GM21737 (cell line): ENCODE results near the gene SLMAP.
"Not testable (repeated sequence)": the region's sequence is repeated elsewhere in the genome, so short reads cannot be mapped to it uniquely, and the experiment has no call there.

Experiments used
- ATAC-seq: cut with Tn5 transposase; IDR thresholded peaks from one replicate; pipeline ENCODE4 v1.9.1; 2021; ENCODE audit warnings: mild to moderate bottlenecking, moderate library complexity; ENCODE audit not compliant: unreplicated experiment

SLMAP gene

DNA sequence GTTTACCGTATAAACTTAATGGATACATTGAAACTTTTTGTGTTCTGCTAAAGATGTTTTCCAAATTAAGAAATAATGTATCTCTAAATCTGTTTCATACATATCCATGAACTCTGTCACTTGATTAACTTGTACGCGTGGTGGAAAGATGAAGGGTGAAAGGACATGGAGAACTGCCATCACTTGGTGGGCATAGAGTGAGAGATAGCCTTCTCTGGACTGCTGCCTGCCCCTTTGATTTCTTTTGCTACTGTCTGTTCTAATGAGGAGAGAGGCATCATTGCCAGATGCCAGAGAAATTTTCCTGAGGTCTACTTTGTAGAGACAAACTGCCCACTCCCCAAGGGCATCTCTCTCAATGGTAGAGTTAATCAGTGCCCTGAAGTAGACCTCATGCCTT, 120.5 kb downstream of the SLMAP start:
- ATAC-seq = no peak

DNA sequence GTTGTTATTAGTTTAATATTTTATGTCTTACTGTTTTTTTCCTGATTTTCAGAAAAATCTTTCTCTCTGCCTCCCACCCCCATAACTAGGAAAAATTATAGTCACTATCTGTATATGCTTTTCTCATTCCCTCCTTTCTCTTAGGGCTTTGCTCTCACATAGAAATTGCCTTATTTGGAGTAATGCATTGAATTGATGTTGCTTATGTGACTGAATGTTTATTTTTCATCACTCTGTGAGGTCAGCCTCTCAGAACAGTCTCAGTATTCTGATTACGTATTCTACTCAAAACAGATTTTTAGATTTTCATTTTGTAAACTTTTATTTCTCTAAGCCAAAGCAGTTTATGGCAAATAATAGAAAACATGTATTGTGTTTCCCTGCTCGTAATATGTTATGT, 121.0 kb downstream of the SLMAP start:
- ATAC-seq = no peak

GRCh38 chr3:57884436-57884835, 128.3 kb downstream of the SLMAP start:
- ATAC-seq = not testable (repeated sequence)

DNA sequence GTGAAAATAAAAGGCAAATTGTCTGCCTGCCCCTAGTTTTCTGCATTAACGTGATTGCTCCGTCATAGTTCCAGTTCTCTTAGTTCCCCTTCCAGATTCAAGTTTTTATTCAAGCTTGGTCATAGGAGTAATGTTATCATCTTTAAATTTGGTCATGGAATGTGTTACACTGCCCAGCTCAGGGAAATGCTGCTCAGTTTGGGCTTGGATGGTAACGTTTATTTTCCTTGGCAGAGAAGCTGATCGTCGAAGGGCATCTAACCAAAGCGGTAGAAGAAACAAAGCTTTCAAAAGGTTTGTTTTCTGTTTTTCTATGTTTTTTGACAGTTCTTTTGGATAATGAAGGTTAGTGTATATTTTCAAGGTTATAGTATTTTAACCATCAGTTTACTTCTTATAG, 133.7 kb downstream of the SLMAP start:
- no peak for ATAC-seq

DNA sequence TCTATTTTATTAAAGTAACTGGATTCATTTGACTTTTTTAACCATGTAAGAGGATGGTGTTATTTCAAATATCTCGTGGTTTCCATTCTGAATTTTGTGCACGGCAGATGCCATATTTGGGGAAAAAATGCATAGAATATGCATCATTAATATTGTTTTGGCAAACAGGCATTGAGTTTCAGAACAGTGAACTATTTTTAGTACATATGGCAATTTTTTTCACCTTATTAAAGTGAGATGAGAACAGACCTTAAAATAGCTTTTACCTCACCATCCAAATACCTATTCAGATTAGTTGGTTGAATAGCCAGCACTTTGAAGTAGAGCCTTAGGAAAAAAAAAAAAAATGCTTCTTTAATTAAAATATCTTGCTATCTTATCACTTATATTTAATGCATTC, 134.8 kb downstream of the SLMAP start:
- ATAC-seq = no peak

DNA sequence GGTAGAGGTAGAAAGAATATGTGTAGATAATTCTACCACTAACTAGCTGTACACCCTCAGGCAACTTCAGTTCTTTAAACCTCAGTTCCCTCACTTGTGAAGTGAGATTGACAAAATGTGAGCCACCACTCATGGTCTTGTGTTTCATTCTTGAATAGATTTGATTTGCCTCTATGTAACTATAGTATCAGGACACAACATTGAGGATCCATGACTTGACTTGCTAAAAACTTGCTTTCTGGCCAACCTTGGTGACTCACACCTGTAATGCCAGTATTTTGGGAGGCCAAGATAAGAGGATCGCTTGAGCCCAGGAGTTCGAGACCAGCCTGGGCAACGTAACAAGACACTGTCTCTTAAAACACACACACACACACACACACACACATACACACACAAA, 136.3 kb downstream of the SLMAP start:
- ATAC-seq = no peak

DNA sequence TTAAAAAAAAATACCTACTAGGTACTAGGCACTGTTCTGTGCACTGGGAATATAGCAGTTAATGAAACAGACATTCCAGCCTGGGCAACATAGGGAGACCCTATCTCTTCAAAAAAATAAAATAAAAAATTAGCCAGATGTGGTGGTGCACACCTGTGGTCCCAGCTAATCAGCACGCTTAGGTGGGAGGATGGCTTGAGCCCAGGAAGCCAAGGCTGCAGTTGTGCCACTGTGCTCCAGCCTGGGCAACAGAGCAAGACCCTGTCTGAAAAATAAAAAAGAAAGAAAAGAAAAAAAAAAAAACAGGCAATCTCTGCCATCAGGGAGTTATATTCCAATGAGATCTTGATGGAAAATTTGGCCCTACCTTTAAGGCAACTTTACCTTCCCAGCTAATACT, 137.0 kb downstream of the SLMAP start:
- ATAC-seq = no peak

- ATAC-seq = no peak
These were observed 137.6 kb downstream of the SLMAP start for GRCh38 chr3:57893668-57894067.

GRCh38 chr3:57896031-57896430, 139.9 kb downstream of the SLMAP start:
- no peak for ATAC-seq

DNA sequence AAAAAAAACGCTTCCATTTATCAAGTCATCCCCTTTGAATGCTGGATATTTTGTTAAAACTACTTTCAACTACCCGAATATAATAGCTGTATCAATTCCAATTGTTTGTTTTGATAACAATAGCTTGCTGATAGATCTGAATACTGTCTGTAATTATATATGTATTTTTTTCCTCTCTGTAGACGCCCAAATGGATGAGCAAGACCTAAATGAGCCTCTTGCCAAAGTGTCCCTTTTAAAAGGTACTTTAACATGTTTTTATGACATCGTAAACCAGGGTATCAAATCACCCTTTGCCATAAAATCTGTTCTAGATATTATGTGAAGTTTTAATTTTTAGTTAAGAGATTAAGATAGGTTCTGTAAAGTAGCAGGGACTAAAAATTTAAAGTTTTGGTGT, 140.6 kb downstream of the SLMAP start:
- no peak for ATAC-seq

- ATAC-seq = no peak
These were observed 144.7 kb downstream of the SLMAP start for GRCh38 chr3:57900786-57901185.

- no peak for ATAC-seq
These were observed 147.2 kb downstream of the SLMAP start for GRCh38 chr3:57903124-57903890.

GRCh38 chr3:57910990-57911389, 154.9 kb downstream of the SLMAP start:
- ATAC-seq = no peak

DNA sequence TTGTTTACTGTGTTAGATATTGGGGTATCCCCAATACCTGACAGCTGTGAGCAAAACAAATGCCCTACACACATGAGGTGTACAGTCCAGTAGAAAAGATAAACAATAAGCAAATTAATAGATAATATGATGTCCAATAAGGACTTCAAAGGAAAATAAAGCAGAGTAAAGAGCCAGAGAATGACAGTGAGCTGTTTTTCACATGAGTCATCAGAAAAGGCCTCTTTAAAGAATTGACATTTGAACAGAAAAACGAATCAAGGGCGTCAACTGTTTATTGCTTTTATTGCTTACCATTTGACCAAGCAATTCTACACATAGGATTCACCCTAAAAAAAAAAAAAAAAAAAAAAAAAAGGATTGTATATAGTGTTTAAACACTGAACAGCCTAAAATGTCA, 155.5 kb downstream of the SLMAP start:
- no peak for ATAC-seq

GRCh38 chr3:57917601-57918000, 161.5 kb downstream of the SLMAP start:
- ATAC-seq = no peak

GRCh38 chr3:57918123-57918837, 162.2 kb downstream of the SLMAP start:
- ATAC-seq = no peak

GRCh38 chr3:57919987-57920386, 163.9 kb downstream of the SLMAP start:
- ATAC-seq = no peak

- ATAC-seq = no peak
These were observed 167.0 kb downstream of the SLMAP start for GRCh38 chr3:57923101-57923500.

DNA sequence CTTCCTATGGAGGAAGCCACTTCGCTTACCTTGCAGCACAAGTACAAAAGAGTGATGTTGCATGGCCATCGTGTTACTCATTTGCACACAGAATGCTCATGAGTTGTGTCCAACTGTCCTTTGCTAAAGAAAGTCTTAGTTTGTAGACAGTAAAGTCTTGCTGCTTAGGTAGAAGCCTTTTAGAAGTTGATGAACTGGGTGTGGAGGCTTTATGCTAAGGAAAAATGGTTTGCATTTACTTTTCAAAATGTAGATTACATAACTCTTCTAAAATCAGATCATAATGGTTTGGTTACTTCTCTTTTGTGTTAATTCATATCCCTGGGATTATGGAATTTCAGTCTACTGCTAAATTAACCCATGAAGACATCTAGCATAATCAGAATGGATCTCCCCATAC, 167.6 kb downstream of the SLMAP start:
- ATAC-seq = no peak

- ATAC-seq = no peak
These were observed 171.1 kb downstream of the SLMAP start for GRCh38 chr3:57927166-57927565.

GRCh38 chr3:57927916-57928315, 171.8 kb downstream of the SLMAP start:
- no peak for ATAC-seq

- ATAC-seq = no peak
These were observed 172.4 kb downstream of the SLMAP start for GRCh38 chr3:57928511-57928910.

DNA sequence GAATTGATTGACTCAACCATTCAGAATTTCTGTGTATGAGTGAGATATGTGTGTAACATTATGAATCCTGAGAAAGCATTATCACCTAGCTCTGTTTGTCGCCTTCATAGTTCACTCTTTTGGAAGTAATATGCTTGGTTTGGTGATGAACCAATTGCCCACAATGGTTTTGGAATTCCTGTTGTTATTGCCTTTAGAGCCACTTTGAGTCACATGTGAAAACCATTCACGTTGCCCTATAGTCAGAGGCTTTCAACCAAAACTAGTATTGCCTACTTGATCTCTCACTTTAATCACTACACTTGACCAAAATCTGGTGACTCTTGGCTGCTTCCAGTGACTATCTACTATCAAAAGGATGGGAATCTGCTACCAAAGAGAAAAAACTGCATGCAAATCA, 173.9 kb downstream of the SLMAP start:
- no peak for ATAC-seq
